ENCODE measurements around the gene CEP164. TPM values are rescaled to one million over a fixed set of nuclear protein-coding genes. Genes with fewer than 3 reads are reported as not detected.

Gene CEP164
- polyA plus RNA-seq, 1 of the 3 experiments (the other 2 are of a cell fraction) = 27.7 TPM

DNA sequence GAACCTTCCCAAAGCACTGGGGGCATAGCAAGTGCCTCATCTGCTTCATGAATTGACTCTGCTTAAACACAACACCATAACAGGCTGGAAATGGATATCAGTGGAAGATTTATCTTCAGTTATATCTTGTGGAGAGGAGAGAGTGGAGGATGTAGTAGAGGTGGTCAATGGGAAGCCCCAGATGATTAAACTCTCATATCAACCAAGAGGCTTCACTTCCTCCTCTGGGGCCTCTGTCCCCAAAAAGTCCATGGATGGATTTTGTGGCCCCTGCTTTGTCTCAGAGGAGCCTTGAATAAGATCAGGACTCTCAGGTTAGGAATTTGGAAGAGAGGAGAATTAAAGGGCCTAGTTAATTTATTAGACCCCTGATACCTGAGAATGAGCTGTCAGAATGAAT is 106.1 kb downstream of the CEP164 start:
- H4K20me1 ChIP-seq (ENCODE audit: insufficient read depth) = no peaks in the 10 kb centered on the region
- H3K27ac ChIP-seq (ENCODE audit: low read depth in 2 of 2, low read length in 1 of 2) = no peak overlapping the region
- no peaks in the 10 kb centered on the region for H3K79me2 ChIP-seq (ENCODE audit: insufficient read depth)
- no peaks in the 10 kb centered on the region for H3F3A ChIP-seq (replicated peaks; ENCODE audit: insufficient read depth)
- no peaks in the 10 kb centered on the region for H3K36me3 ChIP-seq (replicated peaks in 1 of 2; ENCODE audit: control insufficient read depth in 1 of 2, insufficient read depth in 2 of 2, low read length in 1 of 2)
- no peaks in the 10 kb centered on the region for H3K9me2 ChIP-seq
- H3K4me1 ChIP-seq (ENCODE audit: control insufficient read depth in 1 of 2, insufficient read depth in 2 of 2, low read depth in 1 of 2, low read length in 1 of 2) = peaks cover 0 to 7% of the 10 kb centered on the region in 2 experiments; a peak in 1 of 4 replicates
- H3K4me3 ChIP-seq (ENCODE audit: low read depth in 2 of 2, low read length in 1 of 2) = no peak overlapping the region
- H3K9ac ChIP-seq = no peak overlapping the region
- H3K27me3 ChIP-seq (ENCODE audit: insufficient read depth) = no peaks in the 10 kb centered on the region; the same call in 1 of the 2 replicates
- ChIA-PET CTCF (interaction anchor here (9.6 to 16.8 kb wide), 3 partner anchors 9 to 387 kb away, joined by 172 to 449 read pairs (median 431); partner anchors contain the start of genes DSCAML1 and FXYD2), POLR2A (no interaction called here)
- H2AFZ ChIP-seq (ENCODE audit: low read depth) = no peak overlapping the region
- no peaks in the 10 kb centered on the region for H3K9me3 ChIP-seq
- TF ChIP-seq POLR2AphosphoS5 (IDR thresholded peaks at IDR 0.05; ENCODE audit: low read depth, low read length) = no peak
- no peak for TF ChIP-seq RCOR1 (IDR thresholded peaks at IDR 0.05; ENCODE audit: low read length)
- no peak for TF ChIP-seq RFX5 (IDR thresholded peaks at IDR 0.05; ENCODE audit: low read length)
- no peak for TF ChIP-seq TAF1 (IDR thresholded peaks at IDR 0.05; ENCODE audit: borderline replicate concordance, low read depth, low read length)
- no peak for TF ChIP-seq FOXM1 (IDR thresholded peaks at IDR 0.05; ENCODE audit: low read depth)
- TF ChIP-seq SMC3 (IDR thresholded peaks at IDR 0.05; ENCODE audit: low read depth, low read length) = no peak
- H3K4me2 ChIP-seq = no peak overlapping the region
- no peak for DNase-seq

DNA sequence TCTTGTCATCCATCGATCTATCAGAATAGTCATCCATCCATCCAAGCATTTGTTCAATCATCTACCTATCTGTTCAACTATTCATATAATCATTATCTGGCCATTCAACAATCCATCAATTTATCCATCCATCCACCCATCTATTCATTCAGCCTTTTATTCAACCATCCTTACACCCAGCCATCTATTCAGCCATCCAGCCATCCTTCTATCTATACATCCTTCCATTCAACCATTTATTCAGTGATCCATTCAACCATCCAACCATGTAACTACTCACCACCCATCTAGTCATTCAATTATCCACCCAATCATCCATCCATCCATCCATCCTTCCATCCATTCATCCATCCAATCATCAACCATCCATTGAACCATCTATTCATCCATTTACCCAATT is 106.8 kb downstream of the CEP164 start:
- Histone ChIP-seq H2AFZ (ENCODE audit: low read depth) (no peak overlapping the region), H3K79me2 (ENCODE audit: insufficient read depth) (no peaks in the 10 kb centered on the region), H3K9me2 (no peaks in the 10 kb centered on the region), H3K9ac (no peak overlapping the region), H3K9me3 (no peaks in the 10 kb centered on the region), H3K4me3 (ENCODE audit: low read depth in 2 of 2, low read length in 1 of 2) (no peak overlapping the region), H3K27me3 (ENCODE audit: insufficient read depth) (no peaks in the 10 kb centered on the region; the same call in 1 of the 2 replicates), H3K4me2 (no peak overlapping the region), H4K20me1 (ENCODE audit: insufficient read depth) (no peaks in the 10 kb centered on the region), H3F3A (replicated peaks; ENCODE audit: insufficient read depth) (no peaks in the 10 kb centered on the region), H3K36me3 (replicated peaks in 1 of 2; ENCODE audit: control insufficient read depth in 1 of 2, insufficient read depth in 2 of 2, low read length in 1 of 2) (no peaks in the 10 kb centered on the region), H3K4me1 (ENCODE audit: control insufficient read depth in 1 of 2, insufficient read depth in 2 of 2, low read depth in 1 of 2, low read length in 1 of 2) (peaks cover 0 to 7% of the 10 kb centered on the region in 2 experiments; a peak in 1 of 4 replicates), H3K27ac (ENCODE audit: low read depth in 2 of 2, low read length in 1 of 2) (no peak overlapping the region)
- ChIA-PET POLR2A (no interaction called here), CTCF (interaction anchor here (16.8 kb wide), 1 partner anchor 370 kb away, joined by 449 read pairs; the partner anchor contains the start of gene DSCAML1)
- TF ChIP-seq FOSL2 (IDR thresholded peaks at IDR 0.05; ENCODE audit: borderline replicate concordance, low read depth) = no peak
- no peak for TF ChIP-seq FOXM1 (IDR thresholded peaks at IDR 0.05; ENCODE audit: low read depth)
- no peak for TF ChIP-seq JUND (IDR thresholded peaks at IDR 0.05)
- no peak for TF ChIP-seq YY1 (IDR thresholded peaks at IDR 0.05; ENCODE audit: low read depth)
- TF ChIP-seq MEF2A (IDR thresholded peaks at IDR 0.05; ENCODE audit: borderline replicate concordance, low read depth) = no peak
- TF ChIP-seq, protein P1, sequence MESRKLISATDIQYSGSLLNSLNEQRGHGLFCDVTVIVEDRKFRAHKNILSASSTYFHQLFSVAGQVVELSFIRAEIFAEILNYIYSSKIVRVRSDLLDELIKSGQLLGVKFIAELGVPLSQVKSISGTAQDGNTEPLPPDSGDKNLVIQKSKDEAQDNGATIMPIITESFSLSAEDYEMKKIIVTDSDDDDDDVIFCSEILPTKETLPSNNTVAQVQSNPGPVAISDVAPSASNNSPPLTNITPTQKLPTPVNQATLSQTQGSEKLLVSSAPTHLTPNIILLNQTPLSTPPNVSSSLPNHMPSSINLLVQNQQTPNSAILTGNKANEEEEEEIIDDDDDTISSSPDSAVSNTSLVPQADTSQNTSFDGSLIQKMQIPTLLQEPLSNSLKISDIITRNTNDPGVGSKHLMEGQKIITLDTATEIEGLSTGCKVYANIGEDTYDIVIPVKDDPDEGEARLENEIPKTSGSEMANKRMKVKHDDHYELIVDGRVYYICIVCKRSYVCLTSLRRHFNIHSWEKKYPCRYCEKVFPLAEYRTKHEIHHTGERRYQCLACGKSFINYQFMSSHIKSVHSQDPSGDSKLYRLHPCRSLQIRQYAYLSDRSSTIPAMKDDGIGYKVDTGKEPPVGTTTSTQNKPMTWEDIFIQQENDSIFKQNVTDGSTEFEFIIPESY (IDR thresholded peaks at IDR 0.05; ENCODE audit: borderline replicate concordance, low read depth) = no peak
- no peak for TF ChIP-seq NRF1 (IDR thresholded peaks at IDR 0.05; ENCODE audit: low read depth, low read length)
- TF ChIP-seq, protein P2, sequence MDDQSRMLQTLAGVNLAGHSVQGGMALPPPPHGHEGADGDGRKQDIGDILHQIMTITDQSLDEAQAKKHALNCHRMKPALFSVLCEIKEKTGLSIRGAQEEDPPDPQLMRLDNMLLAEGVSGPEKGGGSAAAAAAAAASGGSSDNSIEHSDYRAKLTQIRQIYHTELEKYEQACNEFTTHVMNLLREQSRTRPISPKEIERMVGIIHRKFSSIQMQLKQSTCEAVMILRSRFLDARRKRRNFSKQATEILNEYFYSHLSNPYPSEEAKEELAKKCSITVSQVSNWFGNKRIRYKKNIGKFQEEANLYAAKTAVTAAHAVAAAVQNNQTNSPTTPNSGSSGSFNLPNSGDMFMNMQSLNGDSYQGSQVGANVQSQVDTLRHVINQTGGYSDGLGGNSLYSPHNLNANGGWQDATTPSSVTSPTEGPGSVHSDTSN (IDR thresholded peaks at IDR 0.05) = no peak
- no peak for TF ChIP-seq EP300 (IDR thresholded peaks at IDR 0.05; ENCODE audit: borderline replicate concordance in 1 of 2, low read depth in 1 of 2, low read length in 1 of 2)
- TF ChIP-seq, protein P3, sequence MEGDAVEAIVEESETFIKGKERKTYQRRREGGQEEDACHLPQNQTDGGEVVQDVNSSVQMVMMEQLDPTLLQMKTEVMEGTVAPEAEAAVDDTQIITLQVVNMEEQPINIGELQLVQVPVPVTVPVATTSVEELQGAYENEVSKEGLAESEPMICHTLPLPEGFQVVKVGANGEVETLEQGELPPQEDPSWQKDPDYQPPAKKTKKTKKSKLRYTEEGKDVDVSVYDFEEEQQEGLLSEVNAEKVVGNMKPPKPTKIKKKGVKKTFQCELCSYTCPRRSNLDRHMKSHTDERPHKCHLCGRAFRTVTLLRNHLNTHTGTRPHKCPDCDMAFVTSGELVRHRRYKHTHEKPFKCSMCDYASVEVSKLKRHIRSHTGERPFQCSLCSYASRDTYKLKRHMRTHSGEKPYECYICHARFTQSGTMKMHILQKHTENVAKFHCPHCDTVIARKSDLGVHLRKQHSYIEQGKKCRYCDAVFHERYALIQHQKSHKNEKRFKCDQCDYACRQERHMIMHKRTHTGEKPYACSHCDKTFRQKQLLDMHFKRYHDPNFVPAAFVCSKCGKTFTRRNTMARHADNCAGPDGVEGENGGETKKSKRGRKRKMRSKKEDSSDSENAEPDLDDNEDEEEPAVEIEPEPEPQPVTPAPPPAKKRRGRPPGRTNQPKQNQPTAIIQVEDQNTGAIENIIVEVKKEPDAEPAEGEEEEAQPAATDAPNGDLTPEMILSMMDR (IDR thresholded peaks at IDR 0.05) = no peak
- TF ChIP-seq SMC3 (IDR thresholded peaks at IDR 0.05; ENCODE audit: low read depth, low read length) = no peak
- no peak for TF ChIP-seq RCOR1 (IDR thresholded peaks at IDR 0.05; ENCODE audit: low read length)
- TF ChIP-seq, protein P4, sequence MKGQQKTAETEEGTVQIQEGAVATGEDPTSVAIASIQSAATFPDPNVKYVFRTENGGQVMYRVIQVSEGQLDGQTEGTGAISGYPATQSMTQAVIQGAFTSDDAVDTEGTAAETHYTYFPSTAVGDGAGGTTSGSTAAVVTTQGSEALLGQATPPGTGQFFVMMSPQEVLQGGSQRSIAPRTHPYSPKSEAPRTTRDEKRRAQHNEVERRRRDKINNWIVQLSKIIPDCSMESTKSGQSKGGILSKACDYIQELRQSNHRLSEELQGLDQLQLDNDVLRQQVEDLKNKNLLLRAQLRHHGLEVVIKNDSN (IDR thresholded peaks at IDR 0.05; ENCODE audit: borderline replicate concordance, low read depth) = no peak
- TF ChIP-seq SIN3A (IDR thresholded peaks at IDR 0.05; ENCODE audit: borderline replicate concordance, low read depth, low read length) = no peak
- 52% methylated on average over 1 of the region's 1 CpG for WGBS (ENCODE audit: low lambda C conversion rate)
- no peak for DNase-seq
